ENCODE measurements around the gene RIMBP2. TPM values are rescaled to one million over a fixed set of nuclear protein-coding genes. Genes with fewer than 3 reads are reported as not detected.

RIMBP2 gene
- total RNA-seq, 2 experiments from 2014 or later: not detected

DNA sequence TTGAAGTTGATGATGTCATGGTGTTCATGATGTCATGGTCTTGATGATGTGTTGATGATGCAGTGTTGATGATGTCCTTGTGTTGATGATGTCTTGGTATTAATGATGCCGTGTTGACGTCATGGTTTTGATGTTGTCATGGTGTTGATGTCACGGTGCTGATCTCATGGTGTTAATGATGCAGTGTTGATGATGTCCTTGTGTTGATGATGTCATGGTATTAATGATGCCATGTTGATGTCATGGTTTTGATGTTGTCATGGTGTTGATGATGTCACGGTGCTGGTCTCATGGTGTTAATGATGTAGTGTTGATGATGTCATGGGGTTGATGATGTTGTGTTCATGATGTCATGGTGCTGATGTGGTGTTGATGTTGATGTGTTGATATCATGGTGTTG is 48.0 kb upstream of the RIMBP2 start:
- peaks cover 33% of the 10 kb centered on the region for H3K27me3 Mint-ChIP-seq
- intact Hi-C loops (cut with DNase I, micrococcal nuclease): loop anchor here in 1 of 2 experiments (5.0 kb wide), 1 partner anchor 368 kb away; no protein-coding TSS in a partner anchor
- no peak for ATAC-seq (ENCODE audit: poor library complexity)
- Histone ChIP-seq H3K27me3 (ENCODE audit: control insufficient read depth in 1 of 2, insufficient read depth in 2 of 2, low read length in 2 of 2) (peaks cover 6 to 17% of the 10 kb centered on the region in 2 experiments), H3K36me3 (ENCODE audit: insufficient read depth, low read length) (no peaks in the 10 kb centered on the region), H3K4me3 (ENCODE audit: low read length) (no peak overlapping the region), H3K4me1 (ENCODE audit: insufficient read depth, low read length) (peaks cover 29% of the 10 kb centered on the region), H3K27ac (ENCODE audit: low read depth in 1 of 2, low read length in 2 of 2) (no peak overlapping the region), H3K9me3 (ENCODE audit: control insufficient read depth in 1 of 2, insufficient read depth in 1 of 2, low read length in 2 of 2) (peaks cover 0 to 9% of the 10 kb centered on the region in 2 experiments)
- no peaks in the 10 kb centered on the region for H3K36me3 Mint-ChIP-seq (ENCODE audit: low read depth)
- H3K9me3 Mint-ChIP-seq: no peaks in the 10 kb centered on the region
- DNase-seq: peak in 1 of 14 experiments; percentile 21
- TF ChIP-seq, protein P1, sequence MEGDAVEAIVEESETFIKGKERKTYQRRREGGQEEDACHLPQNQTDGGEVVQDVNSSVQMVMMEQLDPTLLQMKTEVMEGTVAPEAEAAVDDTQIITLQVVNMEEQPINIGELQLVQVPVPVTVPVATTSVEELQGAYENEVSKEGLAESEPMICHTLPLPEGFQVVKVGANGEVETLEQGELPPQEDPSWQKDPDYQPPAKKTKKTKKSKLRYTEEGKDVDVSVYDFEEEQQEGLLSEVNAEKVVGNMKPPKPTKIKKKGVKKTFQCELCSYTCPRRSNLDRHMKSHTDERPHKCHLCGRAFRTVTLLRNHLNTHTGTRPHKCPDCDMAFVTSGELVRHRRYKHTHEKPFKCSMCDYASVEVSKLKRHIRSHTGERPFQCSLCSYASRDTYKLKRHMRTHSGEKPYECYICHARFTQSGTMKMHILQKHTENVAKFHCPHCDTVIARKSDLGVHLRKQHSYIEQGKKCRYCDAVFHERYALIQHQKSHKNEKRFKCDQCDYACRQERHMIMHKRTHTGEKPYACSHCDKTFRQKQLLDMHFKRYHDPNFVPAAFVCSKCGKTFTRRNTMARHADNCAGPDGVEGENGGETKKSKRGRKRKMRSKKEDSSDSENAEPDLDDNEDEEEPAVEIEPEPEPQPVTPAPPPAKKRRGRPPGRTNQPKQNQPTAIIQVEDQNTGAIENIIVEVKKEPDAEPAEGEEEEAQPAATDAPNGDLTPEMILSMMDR (IDR thresholded peaks at IDR 0.05): no peak
- peaks cover 5% of the 10 kb centered on the region for H3K4me1 Mint-ChIP-seq (ENCODE audit: low read depth)
- H3K4me3 Mint-ChIP-seq: no peak overlapping the region
- no peak overlapping the region for H3K27ac Mint-ChIP-seq
- ChIA-PET CTCF (no interaction called here), POLR2A (no interaction called here)

DNA sequence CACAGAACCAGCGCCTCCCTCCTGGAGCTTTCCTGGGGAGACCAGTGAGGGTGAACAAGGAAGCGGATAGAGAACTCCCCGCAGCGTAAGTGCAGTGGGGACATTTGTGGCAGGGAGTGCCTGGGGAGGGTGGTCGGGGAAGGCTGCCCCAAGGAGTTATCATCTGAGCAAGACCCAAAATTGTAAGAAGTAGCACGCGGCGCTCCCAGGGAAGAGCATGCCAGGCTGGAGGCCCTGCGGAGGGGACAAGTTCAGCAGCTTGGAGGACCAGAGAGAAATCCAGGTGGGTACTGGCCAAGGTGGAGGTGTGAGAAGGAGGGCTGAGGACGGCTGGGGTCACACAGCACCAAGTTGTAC is 46.2 kb upstream of the RIMBP2 start:
- Mint-ChIP-seq H3K4me3 (peak overlapping the region; percentile 72), H3K27ac (no peak overlapping the region), H3K27me3 (peaks cover 20% of the 10 kb centered on the region), H3K9me3 (no peaks in the 10 kb centered on the region), H3K36me3 (ENCODE audit: low read depth) (no peaks in the 10 kb centered on the region), H3K4me1 (ENCODE audit: low read depth) (peaks cover 5% of the 10 kb centered on the region)
- Histone ChIP-seq H3K27me3 (ENCODE audit: control insufficient read depth in 1 of 2, insufficient read depth in 2 of 2, low read length in 2 of 2) (peaks cover 6 to 13% of the 10 kb centered on the region in 2 experiments), H3K27ac (ENCODE audit: low read depth in 1 of 2, low read length in 2 of 2) (no peak overlapping the region), H3K4me3 (ENCODE audit: low read length) (peak overlapping the region; percentile 47), H3K36me3 (ENCODE audit: insufficient read depth, low read length) (no peaks in the 10 kb centered on the region), H3K4me1 (ENCODE audit: insufficient read depth, low read length) (peaks cover 29% of the 10 kb centered on the region), H3K9me3 (ENCODE audit: control insufficient read depth in 1 of 2, insufficient read depth in 1 of 2, low read length in 2 of 2) (peaks cover 0 to 9% of the 10 kb centered on the region in 2 experiments)
- POLR2A ChIA-PET: no interaction called here
- CTCF ChIA-PET: no interaction called here
- TF ChIP-seq, protein P1 (IDR thresholded peaks at IDR 0.05): no peak
- intact Hi-C loops (cut with DNase I, micrococcal nuclease): loop anchor here in 1 of 2 experiments (5.0 kb wide), 1 partner anchor 370 kb away; no protein-coding TSS in a partner anchor
- ATAC-seq (ENCODE audit: poor library complexity) (no peak), DNase-seq (no peak)

DNA sequence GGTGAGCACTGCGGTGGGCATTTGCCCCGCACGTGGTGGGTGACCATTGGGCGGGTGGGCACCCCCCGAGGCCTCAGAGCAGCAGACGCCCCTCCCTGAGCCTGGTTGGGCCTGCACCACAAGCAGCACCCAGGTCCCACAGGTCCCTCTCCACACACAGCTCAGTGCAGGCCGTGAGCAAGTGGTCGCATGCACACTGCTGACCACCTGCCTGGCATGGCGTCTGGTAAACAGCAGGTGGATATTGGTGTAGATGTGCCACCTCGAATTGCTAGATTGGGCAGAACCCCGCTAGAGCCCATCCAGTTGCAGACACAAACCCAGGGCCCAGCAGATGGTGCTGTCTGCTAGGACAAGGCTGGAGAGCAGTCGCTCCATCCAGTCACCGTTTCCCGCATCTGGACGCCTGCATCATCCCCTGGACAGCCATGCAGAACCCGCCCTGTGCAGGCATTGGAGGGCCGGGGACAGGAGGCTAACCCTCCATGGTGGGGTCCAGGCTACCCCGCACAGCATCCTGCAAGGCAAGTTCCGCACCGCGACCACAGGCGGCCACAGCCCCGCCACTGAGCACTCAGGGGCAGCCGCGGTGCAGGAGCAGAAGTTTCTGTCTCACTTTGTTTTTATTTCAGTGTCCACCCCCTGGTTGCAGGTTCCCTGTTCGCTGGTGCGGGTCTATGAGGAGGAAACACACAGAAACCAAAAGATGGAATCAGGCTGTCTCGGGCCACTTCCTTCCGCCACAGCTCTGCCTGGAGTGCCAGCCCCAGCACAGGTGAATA is 45.6 kb upstream of the RIMBP2 start:
- TF ChIP-seq, protein P1 (IDR thresholded peaks at IDR 0.05): peak; percentile 58
- H3K4me3 Mint-ChIP-seq: peak overlapping the region; percentile 72
- H3K9me3 Mint-ChIP-seq: no peaks in the 10 kb centered on the region
- Histone ChIP-seq H3K36me3 (ENCODE audit: insufficient read depth, low read length) (no peaks in the 10 kb centered on the region), H3K27ac (ENCODE audit: low read depth in 1 of 2, low read length in 2 of 2) (no peak overlapping the region), H3K4me3 (ENCODE audit: low read length) (peak overlapping the region; percentile 47), H3K27me3 (ENCODE audit: control insufficient read depth in 1 of 2, insufficient read depth in 2 of 2, low read length in 2 of 2) (peaks cover 6 to 13% of the 10 kb centered on the region in 2 experiments), H3K9me3 (ENCODE audit: control insufficient read depth in 1 of 2, insufficient read depth in 1 of 2, low read length in 2 of 2) (peaks cover 0 to 9% of the 10 kb centered on the region in 2 experiments), H3K4me1 (ENCODE audit: insufficient read depth, low read length) (peaks cover 29% of the 10 kb centered on the region)
- CTCF ChIA-PET: no interaction called here
- POLR2A ChIA-PET: no interaction called here
- no peak overlapping the region for H3K27ac Mint-ChIP-seq
- peak; percentile 69 for ATAC-seq (ENCODE audit: poor library complexity)
- intact Hi-C loops (cut with DNase I, micrococcal nuclease): loop anchor here (1.0 to 5.0 kb wide), 3 partner anchors 58 to 371 kb away; no protein-coding TSS in a partner anchor
- peak; percentile 26 to 73 (median 51) for DNase-seq
- peaks cover 20% of the 10 kb centered on the region for H3K27me3 Mint-ChIP-seq
- peaks cover 5% of the 10 kb centered on the region for H3K4me1 Mint-ChIP-seq (ENCODE audit: low read depth)
- H3K36me3 Mint-ChIP-seq (ENCODE audit: low read depth): no peaks in the 10 kb centered on the region
